Astrocyte (in vitro differentiated cells and primary cell): ENCODE results near the gene TLL2.

Source experiments
- EZH2 ChIP-seq: IDR thresholded peaks from 2 replicates; pipeline ENCODE4 v1.6.1; 2012; ENCODE audit warnings: mild to moderate bottlenecking, low read length, inconsistent platforms; ENCODE audit not compliant: insufficient read depth
- TF ChIP-seq, protein P1 (sequence below): IDR thresholded peaks from 2 replicates; pipeline ENCODE4 v1.5.1; 2011; ENCODE audit warnings: low read depth, mild to moderate bottlenecking, inconsistent platforms, low read length, moderate library complexity; ENCODE audit not compliant: insufficient read depth

DNA sequence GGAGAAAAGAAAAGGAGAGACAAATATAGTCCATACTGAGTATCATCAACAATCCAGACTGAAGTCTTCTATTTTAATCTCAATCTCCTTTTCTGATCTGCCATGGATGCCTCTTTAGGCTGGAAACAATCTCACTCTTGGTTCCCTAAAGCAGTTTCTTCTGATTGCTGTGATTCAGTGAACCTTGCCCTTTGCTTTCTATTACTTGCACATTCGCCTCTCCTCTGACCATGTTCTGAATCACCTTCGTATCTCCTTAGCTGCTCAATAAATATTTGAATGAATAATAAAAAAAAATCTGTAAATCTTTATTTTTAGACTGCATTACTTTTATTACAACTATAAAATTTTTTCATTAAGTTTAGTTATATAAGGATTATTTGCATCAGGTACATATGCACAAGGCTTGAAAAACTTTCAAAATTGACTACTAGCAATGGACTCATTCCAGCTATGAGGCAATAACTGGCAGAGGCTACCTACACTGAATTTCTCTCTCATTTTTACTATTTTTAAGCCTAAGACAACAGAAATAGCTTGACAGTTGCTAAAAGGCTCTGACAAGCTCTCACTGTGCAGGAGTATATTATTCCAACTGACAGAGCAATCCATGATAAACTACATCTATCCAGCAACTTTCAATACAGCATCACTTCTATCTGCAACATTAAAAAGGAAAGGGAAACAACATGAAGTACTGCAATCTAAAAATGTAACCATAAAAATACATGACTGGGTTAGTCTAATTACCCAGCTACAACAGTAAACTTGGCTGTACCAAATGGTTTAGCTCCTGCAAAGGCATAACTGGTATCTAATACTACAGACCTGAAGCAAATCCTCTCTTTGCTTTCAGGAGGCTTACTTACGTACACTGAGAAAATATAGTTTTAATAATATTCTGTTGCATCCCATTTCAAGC lies 47.5 kb upstream of the TLL2 start:
- TF ChIP-seq, protein P1, sequence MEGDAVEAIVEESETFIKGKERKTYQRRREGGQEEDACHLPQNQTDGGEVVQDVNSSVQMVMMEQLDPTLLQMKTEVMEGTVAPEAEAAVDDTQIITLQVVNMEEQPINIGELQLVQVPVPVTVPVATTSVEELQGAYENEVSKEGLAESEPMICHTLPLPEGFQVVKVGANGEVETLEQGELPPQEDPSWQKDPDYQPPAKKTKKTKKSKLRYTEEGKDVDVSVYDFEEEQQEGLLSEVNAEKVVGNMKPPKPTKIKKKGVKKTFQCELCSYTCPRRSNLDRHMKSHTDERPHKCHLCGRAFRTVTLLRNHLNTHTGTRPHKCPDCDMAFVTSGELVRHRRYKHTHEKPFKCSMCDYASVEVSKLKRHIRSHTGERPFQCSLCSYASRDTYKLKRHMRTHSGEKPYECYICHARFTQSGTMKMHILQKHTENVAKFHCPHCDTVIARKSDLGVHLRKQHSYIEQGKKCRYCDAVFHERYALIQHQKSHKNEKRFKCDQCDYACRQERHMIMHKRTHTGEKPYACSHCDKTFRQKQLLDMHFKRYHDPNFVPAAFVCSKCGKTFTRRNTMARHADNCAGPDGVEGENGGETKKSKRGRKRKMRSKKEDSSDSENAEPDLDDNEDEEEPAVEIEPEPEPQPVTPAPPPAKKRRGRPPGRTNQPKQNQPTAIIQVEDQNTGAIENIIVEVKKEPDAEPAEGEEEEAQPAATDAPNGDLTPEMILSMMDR = no peak
- no peak for TF ChIP-seq EZH2
